Activated CD8-positive, alpha-beta T cell treated with anti-CD3 and anti-CD28 coated beads, Interleukin-2, amount 10 ng/mL, durations not matched to agents 7 days and 5 days (primary cell): Measurements from ENCODE around the gene ASB13. TPM values are rescaled to one million over a fixed set of nuclear protein-coding genes. Genes with fewer than 3 reads are reported as not detected.
"Not testable (repeated sequence)": the region's sequence is repeated elsewhere in the genome, so short reads cannot be mapped to it uniquely, and the experiment has no call there.

Experiments used
- ATAC-seq: fragments of 150-1000 bp; cut with Tn5 transposase; one replicate; pipeline ENCODE4 v1.10.0; 2021; ENCODE audit warnings: moderate library complexity
- CTCF ChIA-PET: fragments of 350-600 bp; sonication (Branson Sonifier 250); formaldehyde crosslinking; loops from one replicate; lab custom pipeline; 2021; ENCODE audit warnings: antibody characterized with exemption; lab: Charles Lee
- POLR2A ChIA-PET: fragments of 350-600 bp; sonication (Branson Sonifier 250); formaldehyde crosslinking; loops from one replicate; lab custom pipeline; 2021; ENCODE audit warnings: antibody characterized with exemption; lab: Charles Lee
- DNase-seq: peaks from one replicate; pipeline ENCODE4 v3.0.0-alpha.2; 2020
- H3K27ac Mint-ChIP-seq: one replicate; pipeline ENCODE4 v1.8.0; 2021; ENCODE audit warnings: mild to moderate bottlenecking, mixed read lengths
- H3K27me3 Mint-ChIP-seq: one replicate; pipeline ENCODE4 v1.8.0; 2021; ENCODE audit warnings: low read depth, mixed read lengths
- H3K36me3 Mint-ChIP-seq: one replicate; pipeline ENCODE4 v1.8.0; 2021; ENCODE audit warnings: low read depth, mixed read lengths
- H3K4me1 Mint-ChIP-seq: one replicate; pipeline ENCODE4 v1.8.0; 2021; ENCODE audit warnings: low read depth, mixed read lengths
- H3K4me3 Mint-ChIP-seq: one replicate; pipeline ENCODE4 v1.8.0; 2021; ENCODE audit warnings: mild to moderate bottlenecking, mixed read lengths
- H3K9me3 Mint-ChIP-seq: one replicate; pipeline ENCODE4 v1.8.0; 2022; ENCODE audit warnings: mixed read lengths; ENCODE audit not compliant: insufficient read depth
- total RNA-seq, 2 experiments: library from RNA; stranded (reverse); gene quantifications; one replicate each; pipeline ENCODE4 v1.2.3, GENCODE V29; 2021

Gene ASB13
- total RNA-seq, 2 experiments from 2014 or later = 4.4 to 5.6 TPM

DNA sequence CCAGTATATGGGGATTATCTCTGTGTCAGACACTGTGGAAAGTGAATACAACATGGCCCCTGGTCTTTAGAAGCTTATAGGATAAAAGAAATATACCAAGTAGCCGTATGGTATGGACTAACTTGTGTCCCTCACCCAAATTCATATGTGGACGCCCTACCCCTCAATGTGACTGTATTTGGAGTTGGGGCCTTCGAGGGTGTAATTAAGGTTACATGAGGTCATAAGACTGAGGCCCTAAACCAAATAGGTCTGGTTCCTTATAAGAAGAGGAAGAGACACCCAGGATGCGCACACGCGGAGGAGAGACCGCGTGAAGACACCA lies 36.3 kb downstream of the ASB13 start:
- ATAC-seq (no peak), DNase-seq (no peak)
- Mint-ChIP-seq H3K27me3 (peaks cover 11% of the 10 kb centered on the region), H3K27ac (no peak overlapping the region), H3K4me1 (peaks cover 19% of the 10 kb centered on the region), H3K36me3 (no peaks in the 10 kb centered on the region), H3K4me3 (no peak overlapping the region), H3K9me3 (no peaks in the 10 kb centered on the region)
- ChIA-PET CTCF (interaction anchor here (0.7 to 2.9 kb wide), 36 partner anchors 9 to 815 kb away, joined by 3 to 20 read pairs (median 4); partner anchors contain the start of gene TASOR2), POLR2A (no interaction called here)

DNA sequence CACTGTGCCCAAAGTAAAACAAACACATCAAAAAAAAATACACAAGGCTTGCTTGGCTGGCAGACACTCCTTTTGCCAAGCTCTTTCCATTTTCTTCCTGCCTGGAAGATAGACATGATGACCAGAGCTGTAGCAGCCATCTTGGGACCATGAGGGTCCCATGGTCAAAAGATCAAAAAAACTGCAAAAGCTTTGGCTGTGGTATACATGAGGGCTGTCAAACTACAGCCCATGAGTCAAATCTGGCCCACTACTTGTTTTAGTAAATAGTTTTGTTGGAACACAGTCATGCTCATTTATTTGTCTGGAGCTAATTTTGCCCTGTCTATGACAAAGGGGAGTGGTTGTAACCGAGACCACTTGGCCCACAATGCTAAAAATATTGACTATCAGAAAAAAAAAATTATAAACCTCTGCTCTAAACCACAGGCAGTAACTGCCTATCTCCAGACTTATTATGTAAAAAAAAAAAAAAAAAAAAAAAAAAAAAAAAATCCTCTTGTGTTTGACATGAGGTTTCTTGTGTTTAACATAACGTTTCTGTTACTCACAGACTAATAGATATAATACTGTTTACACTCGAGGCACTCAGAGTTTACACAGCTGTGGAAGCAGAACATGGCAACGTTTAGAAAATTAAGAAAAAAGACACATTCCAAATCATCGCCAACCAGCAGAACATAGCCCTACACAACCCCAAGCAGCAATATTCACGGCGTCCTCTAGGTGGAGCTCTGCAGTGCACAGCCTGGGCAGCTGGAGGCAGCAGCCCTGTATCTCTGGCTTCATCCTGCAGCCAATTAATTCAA lies 36.9 kb downstream of the ASB13 start:
- Mint-ChIP-seq H3K27ac (no peak overlapping the region), H3K4me3 (no peak overlapping the region), H3K4me1 (peaks cover 19% of the 10 kb centered on the region), H3K9me3 (no peaks in the 10 kb centered on the region), H3K36me3 (no peaks in the 10 kb centered on the region), H3K27me3 (peaks cover 6% of the 10 kb centered on the region)
- ChIA-PET CTCF (interaction anchor here (0.5 to 2.9 kb wide), 41 partner anchors 8 to 814 kb away, joined by 3 to 20 read pairs (median 4); partner anchors contain the start of gene TASOR2), POLR2A (interaction anchor here (0.7 kb wide), 1 partner anchor 63 kb away, joined by 3 read pairs; no protein-coding TSS in a partner anchor)
- ATAC-seq = peak; percentile 86
- DNase-seq = peak; percentile 90

DNA sequence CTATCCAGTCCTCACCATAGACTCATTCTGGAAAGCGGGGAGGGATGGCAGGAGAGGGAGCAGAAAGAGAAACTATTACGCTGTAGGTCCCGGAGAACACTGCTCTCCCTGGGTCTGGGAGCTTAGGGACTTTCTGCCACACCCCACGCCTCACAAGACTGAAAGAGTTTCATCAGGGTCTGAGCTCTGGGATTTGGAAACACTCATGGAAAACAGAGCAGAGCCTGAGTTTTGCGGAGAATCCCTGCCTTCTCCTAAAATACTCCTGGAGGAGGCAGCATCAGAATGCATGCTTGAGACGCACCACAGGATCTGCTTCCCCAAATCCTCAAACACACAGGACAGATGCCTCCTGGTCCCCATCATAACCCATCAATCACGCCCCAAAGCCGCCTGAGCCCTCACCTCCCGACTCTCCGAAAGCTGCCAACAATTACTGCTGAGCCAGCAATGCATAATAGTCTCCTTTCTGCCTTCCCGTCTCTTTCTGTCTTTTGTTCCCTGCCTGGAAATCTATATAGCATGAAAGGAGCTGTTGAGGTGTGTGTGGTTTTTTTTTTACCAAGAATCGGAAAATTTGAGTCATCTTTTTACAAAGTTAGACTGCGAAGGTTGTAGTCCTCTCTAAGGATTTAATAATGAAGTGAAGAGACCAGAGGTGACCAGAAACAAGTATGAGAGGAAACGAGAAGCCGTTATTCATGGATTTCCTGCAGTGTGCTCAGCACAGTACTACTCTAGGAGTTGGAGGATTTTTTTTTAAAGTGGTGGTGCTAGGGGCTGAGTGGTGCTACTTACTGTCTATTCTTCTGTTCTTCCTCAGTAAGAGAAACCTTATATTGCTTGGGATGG lies 37.7 kb downstream of the ASB13 start:
- peak; percentile 68 for ATAC-seq
- Mint-ChIP-seq H3K27ac (peak overlapping the region; percentile 17), H3K4me3 (no peak overlapping the region), H3K9me3 (no peaks in the 10 kb centered on the region), H3K4me1 (peaks cover 19% of the 10 kb centered on the region), H3K27me3 (peaks cover 5% of the 10 kb centered on the region), H3K36me3 (no peaks in the 10 kb centered on the region)
- no peak for DNase-seq
- CTCF ChIA-PET = interaction anchor here (0.6 to 2.9 kb wide), 23 partner anchors 11 to 266 kb away, joined by 3 to 20 read pairs (median 4); partner anchors contain the start of gene TASOR2
- POLR2A ChIA-PET = interaction anchor here (0.7 kb wide), 1 partner anchor 64 kb away, joined by 3 read pairs; no protein-coding TSS in a partner anchor

- DNase-seq (no peak), ATAC-seq (no peak)
- Mint-ChIP-seq H3K27ac (no peak overlapping the region), H3K27me3 (peaks cover 5% of the 10 kb centered on the region), H3K9me3 (no peaks in the 10 kb centered on the region), H3K4me3 (no peak overlapping the region), H3K4me1 (peaks cover 22% of the 10 kb centered on the region), H3K36me3 (no peaks in the 10 kb centered on the region)
- POLR2A ChIA-PET = no interaction called here
- CTCF ChIA-PET = interaction anchor here (1.2 kb wide), 1 partner anchor 194 kb away, joined by 3 read pairs; no protein-coding TSS in a partner anchor
Measured at GRCh38 chr10:5627486-5628044, 38.8 kb downstream of the ASB13 start.

- ChIA-PET POLR2A (no interaction called here), CTCF (interaction anchor here (0.6 to 6.4 kb wide), 4 partner anchors 180 to 776 kb away, joined by 3 to 198 read pairs (median 4); no protein-coding TSS in a partner anchor)
- Mint-ChIP-seq H3K36me3 (no peaks in the 10 kb centered on the region), H3K4me1 (peaks cover 22% of the 10 kb centered on the region), H3K27me3 (peaks cover 5% of the 10 kb centered on the region), H3K27ac (no peak overlapping the region), H3K4me3 (no peak overlapping the region), H3K9me3 (no peaks in the 10 kb centered on the region)
- DNase-seq = no peak
- no peak for ATAC-seq
Measured at GRCh38 chr10:5625992-5626777, 40.2 kb downstream of the ASB13 start.

DNA sequence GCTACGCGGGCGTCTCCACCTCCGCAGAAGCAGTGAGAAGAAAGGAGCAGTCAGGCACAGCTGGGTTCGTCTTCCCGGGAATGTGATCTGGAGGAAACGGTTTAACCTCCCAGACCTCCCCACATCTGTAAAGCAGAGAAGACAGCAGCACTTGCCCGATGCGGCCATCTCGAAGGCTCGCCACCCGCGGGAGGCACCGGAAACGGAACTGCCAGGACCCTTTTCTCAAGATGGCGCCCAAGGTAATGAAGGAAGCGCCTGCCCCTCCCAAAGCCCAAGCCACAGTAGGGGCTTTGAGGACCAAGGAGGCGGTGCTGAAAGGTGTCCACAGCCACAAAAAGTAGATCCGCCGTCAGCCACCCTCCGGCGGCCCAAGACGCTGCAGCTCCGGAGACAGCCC lies 41.7 kb downstream of the ASB13 start:
- Mint-ChIP-seq H3K4me1 (peaks cover 17% of the 10 kb centered on the region), H3K27ac (no peak overlapping the region), H3K27me3 (peaks cover 5% of the 10 kb centered on the region), H3K9me3 (no peaks in the 10 kb centered on the region), H3K36me3 (no peaks in the 10 kb centered on the region), H3K4me3 (no peak overlapping the region)
- DNase-seq (no peak), ATAC-seq (no peak)
- CTCF ChIA-PET = interaction anchor here (0.6 to 6.4 kb wide), 2 partner anchors 164 to 183 kb away, joined by 4 to 198 read pairs; no protein-coding TSS in a partner anchor
- POLR2A ChIA-PET = no interaction called here

DNA sequence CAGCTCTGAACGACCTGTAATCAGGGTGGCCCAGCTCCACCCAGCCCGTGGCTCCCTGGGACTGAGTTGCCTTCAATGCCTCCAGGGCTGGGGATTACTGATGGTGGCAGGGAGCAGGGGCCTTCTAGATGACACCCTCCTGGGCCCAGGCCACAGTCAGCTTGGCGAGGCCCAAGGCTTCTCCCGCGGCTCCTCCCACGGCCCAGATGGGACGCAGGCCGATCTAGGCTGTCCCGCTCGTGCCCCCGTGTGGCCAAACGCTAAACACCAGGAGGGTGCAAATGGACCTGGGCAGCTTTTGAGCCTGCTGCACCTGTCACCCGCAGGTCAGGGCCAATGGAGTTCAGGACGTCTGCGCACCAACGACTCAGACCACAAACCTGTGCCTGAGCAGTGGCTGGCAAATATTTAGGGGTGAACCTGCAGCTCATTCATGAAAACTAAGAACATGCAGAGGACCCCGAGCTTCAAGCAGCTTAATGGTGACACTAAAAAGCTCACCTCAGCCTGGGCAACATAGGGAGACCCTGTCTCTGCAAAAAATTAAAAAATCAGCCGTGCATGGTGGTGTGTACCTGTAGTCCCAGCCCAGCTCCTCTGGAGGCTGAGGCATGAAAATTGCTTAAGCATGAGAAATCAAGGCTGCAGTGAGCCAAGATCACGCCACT lies 43.2 kb downstream of the ASB13 start:
- DNase-seq = peak; percentile 87
- no peaks in the 10 kb centered on the region for H3K27me3 Mint-ChIP-seq
- H3K27ac Mint-ChIP-seq = no peak overlapping the region
- H3K4me3 Mint-ChIP-seq = no peak overlapping the region
- peaks cover 5% of the 10 kb centered on the region for H3K4me1 Mint-ChIP-seq
- POLR2A ChIA-PET = interaction anchor here (2.1 kb wide), 1 partner anchor 176 kb away, joined by 5 read pairs; no protein-coding TSS in a partner anchor
- H3K36me3 Mint-ChIP-seq = no peaks in the 10 kb centered on the region
- peak; percentile 96 for ATAC-seq
- CTCF ChIA-PET = interaction anchor here (0.7 to 6.4 kb wide), 52 partner anchors 8 to 809 kb away, joined by 3 to 198 read pairs (median 4); partner anchors contain the start of genes ANKRD16, CALML5 and FBH1
- no peaks in the 10 kb centered on the region for H3K9me3 Mint-ChIP-seq

- Mint-ChIP-seq H3K27me3 (no peaks in the 10 kb centered on the region), H3K9me3 (no peaks in the 10 kb centered on the region), H3K4me3 (no peak overlapping the region), H3K4me1 (peaks cover 3% of the 10 kb centered on the region), H3K36me3 (no peaks in the 10 kb centered on the region), H3K27ac (no peak overlapping the region)
- ChIA-PET POLR2A (interaction anchor here (2.1 kb wide), 1 partner anchor 175 kb away, joined by 5 read pairs; no protein-coding TSS in a partner anchor), CTCF (interaction anchor here (0.6 to 6.4 kb wide), 49 partner anchors 7 to 808 kb away, joined by 3 to 198 read pairs (median 4); partner anchors contain the start of genes ANKRD16, CALML5 and FBH1)
- ATAC-seq (no peak), DNase-seq (no peak)
Measured at GRCh38 chr10:5622186-5622960, 44.0 kb downstream of the ASB13 start.

- H3K27ac Mint-ChIP-seq, H3K4me3 Mint-ChIP-seq, POLR2A ChIA-PET, ATAC-seq, H3K36me3 Mint-ChIP-seq, H3K4me1 Mint-ChIP-seq, H3K27me3 Mint-ChIP-seq, H3K9me3 Mint-ChIP-seq, DNase-seq: not testable (repeated sequence)
- CTCF ChIA-PET = interaction anchor here (1.8 to 6.4 kb wide), 5 partner anchors 8 to 772 kb away, joined by 9 to 198 read pairs (median 29); no protein-coding TSS in a partner anchor
Measured at GRCh38 chr10:5621371-5621770, 45.0 kb downstream of the ASB13 start.
